Measurements from ENCODE around the gene OSBP2.
"Not testable (repeated sequence)": the region's sequence is repeated elsewhere in the genome, so short reads cannot be mapped to it uniquely, and the experiment has no call there.

The OSBP2 gene

DNA sequence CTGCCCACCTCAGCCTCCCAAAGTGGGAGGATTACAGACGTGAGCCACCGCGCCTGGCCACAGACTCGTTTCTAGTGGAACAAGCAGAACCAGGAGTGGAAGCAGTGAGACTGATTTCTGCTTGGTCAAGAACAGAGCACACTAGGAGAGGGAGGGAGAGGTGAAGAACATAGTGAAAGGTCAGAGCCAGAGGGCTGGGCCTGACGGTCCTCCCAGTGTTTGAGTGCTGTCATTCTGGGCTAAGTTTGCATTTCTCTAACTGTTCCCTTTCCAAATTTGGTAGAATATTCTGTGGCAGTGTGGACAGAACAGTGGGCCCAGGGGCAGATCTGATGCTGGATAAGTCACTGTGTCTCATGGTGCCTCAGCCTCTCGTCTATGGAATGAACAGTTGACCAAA is 55.2 kb downstream of the OSBP2 start:
- no peak for TF ChIP-seq ZNF274 (IDR thresholded peaks at IDR 0.05; ENCODE audit: low read depth, low read length)
- no peak overlapping the region for H3K4me3 ChIP-seq (ENCODE audit: low read length)

DNA sequence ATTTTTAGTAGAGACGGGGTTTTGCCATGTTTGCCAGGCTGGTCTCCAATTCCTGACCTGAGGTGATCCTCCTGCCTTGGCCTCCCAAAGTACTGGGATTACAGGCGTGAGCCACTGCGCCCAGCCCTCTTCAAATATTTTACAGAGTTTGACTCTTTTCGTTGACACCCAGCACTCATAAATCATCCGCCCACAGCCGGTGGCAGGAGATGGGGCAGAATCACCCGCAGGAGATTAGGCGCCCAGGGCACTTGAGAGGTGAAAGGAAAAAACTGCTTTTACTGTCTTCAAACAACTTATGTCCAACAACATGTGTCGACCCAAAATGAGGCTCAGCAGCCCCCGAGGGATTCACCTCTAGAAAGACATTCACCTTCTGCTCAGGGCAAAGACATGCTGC is 56.9 kb downstream of the OSBP2 start:
- no peak for TF ChIP-seq ZNF274 (IDR thresholded peaks at IDR 0.05; ENCODE audit: low read depth, low read length)
- H3K4me3 ChIP-seq (ENCODE audit: low read length) = no peak overlapping the region

DNA sequence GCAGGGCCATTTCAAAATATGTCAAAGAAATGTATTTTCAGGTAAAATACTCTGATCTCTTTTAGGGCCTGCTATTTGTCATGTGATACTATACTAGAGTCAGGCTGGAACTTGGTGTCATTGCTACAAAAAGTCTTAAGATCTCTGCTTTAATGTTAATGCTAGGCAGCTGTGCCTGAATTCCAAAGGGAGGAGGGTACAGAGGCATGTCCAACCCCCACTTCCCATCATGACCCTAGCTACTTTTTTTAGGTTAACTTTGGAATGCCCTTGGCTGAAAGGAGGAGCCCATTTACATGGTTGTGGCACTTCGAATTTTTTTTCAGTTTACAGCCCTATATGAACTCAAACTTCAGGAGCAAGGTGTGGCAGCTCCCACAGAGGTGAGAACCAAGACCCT is 58.1 kb downstream of the OSBP2 start:
- TF ChIP-seq ZNF274 (IDR thresholded peaks at IDR 0.05; ENCODE audit: low read depth, low read length) = no peak
- H3K4me3 ChIP-seq (ENCODE audit: low read length) = no peak overlapping the region

DNA sequence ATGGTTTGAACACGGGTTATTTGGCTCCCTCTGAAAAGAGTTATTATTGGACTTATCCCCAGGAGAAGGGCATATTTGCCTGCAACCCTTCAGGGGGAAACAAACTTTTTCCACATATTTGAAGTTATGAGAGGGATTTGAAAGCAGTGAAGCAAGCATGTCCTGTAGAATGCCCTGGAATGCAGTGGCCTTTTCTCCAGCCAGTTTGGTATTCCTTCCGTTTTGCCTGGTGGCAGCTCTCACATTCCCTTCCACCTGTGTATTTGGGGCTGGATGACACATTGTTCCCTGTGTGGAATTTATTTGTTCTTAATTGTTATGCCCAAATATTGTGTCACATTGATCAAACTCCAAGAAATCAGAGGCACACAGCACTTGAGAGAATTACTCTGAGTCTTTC is 59.0 kb downstream of the OSBP2 start:
- TF ChIP-seq ZNF274 (IDR thresholded peaks at IDR 0.05; ENCODE audit: low read depth, low read length) = no peak

DNA sequence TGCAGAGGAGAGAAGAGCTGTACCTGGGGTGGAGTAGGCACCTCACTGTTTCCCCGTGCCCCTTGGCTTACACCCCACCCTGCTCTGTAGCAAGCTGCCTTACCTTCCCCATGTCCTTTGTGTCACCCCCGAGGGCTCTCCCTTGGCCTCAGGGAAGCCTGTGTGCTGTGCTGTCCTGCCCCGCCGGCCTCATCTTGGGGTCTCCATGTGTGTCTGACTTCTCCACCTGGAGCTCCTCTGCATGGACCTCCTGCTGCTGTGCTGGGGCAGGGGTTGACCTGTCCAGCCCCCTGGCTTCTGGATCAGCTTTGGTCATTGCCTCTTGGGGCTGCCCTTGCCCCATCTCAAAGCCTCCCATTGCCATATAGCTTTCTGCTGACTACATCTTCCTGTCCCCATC is 59.8 kb downstream of the OSBP2 start:
- H3K4me3 ChIP-seq (ENCODE audit: low read length) = no peak overlapping the region
- no peak for TF ChIP-seq ZNF274 (IDR thresholded peaks at IDR 0.05; ENCODE audit: low read depth, low read length)

More for the DNA sequence above, 59.0 kb downstream of the OSBP2 start:
- H3K4me3 ChIP-seq (ENCODE audit: low read length) = no peak overlapping the region

DNA sequence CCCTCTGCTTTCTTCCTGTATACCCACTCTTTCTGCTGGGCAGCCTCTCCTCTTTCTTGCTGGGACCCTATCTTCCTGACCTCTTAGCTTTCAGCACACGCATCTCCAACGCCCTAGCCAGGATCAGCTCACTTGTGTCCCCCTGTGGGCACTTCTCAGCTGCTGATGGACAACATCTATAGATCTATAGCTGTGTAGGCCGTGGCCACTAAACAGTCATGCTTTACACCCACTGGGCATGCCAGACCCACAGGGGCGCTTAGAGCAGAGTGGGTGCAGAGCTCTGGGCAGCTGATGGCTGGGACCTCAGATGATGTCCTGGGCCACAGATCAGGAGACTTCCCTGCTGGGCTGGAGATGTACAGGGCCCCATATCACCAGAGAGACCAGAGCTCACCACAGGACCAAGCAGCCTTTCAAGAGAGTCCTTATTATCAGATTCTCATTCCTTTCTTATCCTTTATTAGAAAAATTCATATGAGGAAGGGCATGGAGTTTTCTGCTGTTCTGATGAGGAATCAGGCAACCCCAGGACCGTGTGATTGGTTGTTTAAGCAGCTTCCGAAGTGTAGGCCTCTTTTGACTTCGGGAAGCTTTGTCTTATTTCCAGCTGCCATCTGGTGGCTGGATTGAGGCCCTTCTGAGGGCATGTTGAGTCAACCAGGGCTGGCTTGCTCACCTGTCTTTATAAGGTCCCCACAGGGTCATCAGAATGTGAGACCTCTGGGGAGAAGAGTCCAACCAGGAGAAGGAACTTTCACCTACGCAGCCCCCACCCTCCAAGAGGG is 60.5 kb downstream of the OSBP2 start:
- no peak for TF ChIP-seq ZNF274 (IDR thresholded peaks at IDR 0.05; ENCODE audit: low read depth, low read length)
- H3K4me3 ChIP-seq (ENCODE audit: low read length) = no peak overlapping the region

DNA sequence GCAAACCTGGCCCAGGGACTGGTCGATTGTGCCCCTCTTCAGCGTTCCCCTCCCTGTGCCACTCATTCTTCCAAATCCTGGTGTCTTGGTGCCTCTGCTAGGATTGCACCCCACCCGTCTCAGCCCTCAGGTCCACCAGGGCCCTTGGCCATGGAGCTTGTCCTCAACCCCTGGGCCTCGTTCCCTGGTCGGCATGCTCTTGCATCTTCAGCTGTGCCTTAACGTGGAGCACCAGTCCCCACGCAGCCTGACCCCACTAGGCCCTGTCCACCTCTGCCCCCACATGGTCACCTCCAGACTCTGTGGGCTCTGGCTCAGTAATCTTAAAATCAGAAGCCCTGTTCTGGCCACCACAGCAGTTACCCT is 61.1 kb downstream of the OSBP2 start:
- TF ChIP-seq ZNF274 (IDR thresholded peaks at IDR 0.05; ENCODE audit: low read depth, low read length) = no peak
- no peak overlapping the region for H3K4me3 ChIP-seq (ENCODE audit: low read length)

DNA sequence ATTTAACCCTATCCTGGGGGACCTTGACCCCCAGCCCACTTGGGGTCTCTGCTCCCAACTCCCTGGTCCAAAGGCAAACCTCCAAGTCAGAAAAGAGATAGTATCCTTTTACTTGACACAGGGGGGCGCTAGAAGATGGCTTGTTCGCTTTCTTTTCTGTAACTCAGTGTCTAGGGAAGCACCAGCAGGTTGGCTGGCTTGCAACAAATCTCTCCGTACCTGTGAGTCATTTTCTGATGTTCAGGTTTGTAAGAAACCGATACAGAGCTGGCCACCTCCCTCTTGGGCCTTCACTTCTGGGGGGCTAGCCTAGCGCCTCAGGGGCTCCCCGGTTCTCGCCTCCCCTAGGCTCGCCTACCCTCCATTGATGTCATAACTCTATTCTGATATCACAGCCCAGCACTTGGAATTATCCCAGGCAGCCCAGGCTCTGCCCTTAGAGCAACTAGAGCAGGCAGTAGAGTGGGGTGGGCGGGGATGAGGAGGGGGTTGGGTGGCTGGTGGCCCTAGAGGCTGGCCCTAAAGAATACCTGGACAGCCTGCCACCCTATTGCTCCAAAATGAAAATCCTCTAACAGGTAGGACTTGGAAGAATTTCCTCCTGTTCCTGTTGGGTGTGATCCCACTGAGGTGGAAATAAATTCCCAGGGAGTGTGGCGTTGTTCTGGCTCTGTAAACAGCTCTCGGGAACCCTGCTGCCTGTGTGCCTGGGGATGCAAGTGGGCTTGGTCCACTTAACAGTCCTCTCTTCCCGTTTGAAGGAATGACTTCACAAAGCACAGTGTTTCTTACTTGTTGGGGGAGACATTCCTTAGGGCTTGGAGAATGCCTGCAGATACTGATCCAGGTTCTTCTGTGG is 69.4 kb downstream of the OSBP2 start:
- no peak overlapping the region for H3K4me3 ChIP-seq (ENCODE audit: low read length)
- no peak for TF ChIP-seq ZNF274 (IDR thresholded peaks at IDR 0.05; ENCODE audit: low read depth, low read length)

DNA sequence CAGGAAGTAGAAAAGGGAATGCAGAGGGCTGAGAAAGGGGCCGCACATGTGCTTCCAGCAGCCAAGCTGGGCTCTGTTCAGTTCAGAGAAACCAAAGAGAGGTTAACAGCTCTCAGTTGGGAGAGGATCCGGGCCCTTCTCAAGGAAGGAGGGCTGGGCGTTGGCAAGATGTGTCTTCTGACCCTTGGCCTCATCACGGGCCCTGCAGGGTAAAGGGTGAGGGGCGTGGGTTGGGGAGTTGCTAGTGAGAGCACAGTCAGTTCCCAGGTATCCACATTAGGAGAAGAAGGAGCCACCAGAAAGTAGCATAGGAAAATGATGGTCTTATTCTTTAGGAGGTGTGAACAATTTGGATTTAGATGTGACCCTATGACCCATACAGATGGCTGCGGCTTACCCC is 73.0 kb downstream of the OSBP2 start:
- TF ChIP-seq ZNF274 (IDR thresholded peaks at IDR 0.05; ENCODE audit: low read depth, low read length) = no peak
- no peak overlapping the region for H3K4me3 ChIP-seq (ENCODE audit: low read length)

DNA sequence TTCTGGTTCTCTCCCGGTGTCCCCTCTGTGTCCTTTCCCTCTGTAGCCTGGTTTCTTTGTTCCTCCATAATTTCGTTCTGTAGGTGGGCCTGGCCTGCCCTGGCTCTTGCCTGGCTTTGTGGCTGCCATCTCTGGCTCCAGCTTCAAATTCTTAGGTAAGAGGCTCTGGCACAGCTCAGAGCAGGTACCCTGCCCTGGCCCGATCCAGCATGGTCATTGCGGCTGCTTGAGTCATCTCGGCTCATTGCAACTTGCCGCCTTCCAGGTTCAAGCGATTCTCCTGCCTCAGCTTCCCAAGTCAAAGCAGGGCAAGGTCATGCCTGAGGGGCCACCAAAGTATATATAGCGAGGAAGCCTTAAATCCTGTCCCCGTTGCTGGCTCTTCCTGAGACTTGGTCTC is 76.0 kb downstream of the OSBP2 start:
- H3K4me3 ChIP-seq (ENCODE audit: low read length) = no peak overlapping the region
- no peak for TF ChIP-seq ZNF274 (IDR thresholded peaks at IDR 0.05; ENCODE audit: low read depth, low read length)

DNA sequence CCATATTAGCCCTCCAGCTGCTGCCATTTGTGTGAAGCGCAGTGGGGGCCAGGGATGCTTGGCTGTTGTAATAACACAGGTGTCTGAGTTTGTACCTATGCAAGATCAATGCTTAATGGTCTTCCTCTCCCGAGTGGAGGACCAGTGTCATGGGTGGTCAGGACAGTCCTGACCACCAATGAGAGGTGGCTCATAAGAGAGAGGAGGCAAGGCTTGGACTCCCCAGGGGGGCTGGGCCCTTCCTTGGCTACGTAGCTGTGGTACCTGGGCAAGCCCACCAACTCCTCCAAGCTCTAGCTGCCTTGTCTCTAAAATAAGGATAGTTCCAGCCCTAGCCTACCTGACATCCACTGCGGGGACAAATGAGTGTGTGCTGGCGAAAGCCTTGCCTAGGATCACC is 79.2 kb downstream of the OSBP2 start:
- no peak for TF ChIP-seq ZNF274 (IDR thresholded peaks at IDR 0.05; ENCODE audit: low read depth, low read length)
- H3K4me3 ChIP-seq (ENCODE audit: low read length) = no peak overlapping the region

DNA sequence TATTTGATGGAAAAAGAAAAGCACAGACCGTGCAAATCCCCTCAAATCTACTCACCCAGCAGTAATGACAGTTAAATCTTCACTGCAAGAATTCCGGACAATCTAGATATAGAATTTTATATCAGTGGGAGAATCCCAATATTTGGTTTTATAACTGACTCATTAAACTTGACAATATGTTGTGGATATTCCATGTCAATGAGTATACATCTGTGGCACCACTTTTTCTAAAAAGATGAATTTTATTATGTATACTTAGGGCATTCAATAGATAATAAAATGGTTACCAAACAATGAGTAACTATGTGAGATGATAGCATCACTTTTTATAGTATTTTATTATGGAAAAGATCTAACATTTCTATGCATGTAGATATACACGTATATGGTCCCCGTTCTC is 79.9 kb downstream of the OSBP2 start:
- H3K4me3 ChIP-seq (ENCODE audit: low read length) = no peak overlapping the region
- no peak for TF ChIP-seq ZNF274 (IDR thresholded peaks at IDR 0.05; ENCODE audit: low read depth, low read length)

DNA sequence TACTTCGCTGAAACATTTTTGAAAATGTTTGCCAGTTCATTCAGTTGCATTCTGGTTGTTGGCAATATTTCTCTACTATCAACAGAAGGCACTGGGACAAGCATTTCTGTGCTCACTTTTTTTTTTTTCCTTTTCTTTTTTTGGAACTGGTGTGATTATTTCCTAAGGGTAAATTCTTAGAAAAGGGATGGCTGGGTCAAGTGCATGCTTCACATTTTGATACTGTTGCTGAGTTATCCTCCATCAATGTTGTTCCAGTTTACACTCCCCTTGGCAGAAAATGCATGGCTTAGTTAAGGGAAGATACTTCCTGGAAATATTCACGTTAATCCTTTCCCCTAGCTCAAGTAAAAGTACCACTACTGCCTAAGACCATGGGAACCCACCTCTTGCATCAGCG is 81.8 kb downstream of the OSBP2 start:
- H3K4me3 ChIP-seq (ENCODE audit: low read length) = no peak overlapping the region
- no peak for TF ChIP-seq ZNF274 (IDR thresholded peaks at IDR 0.05; ENCODE audit: low read depth, low read length)

DNA sequence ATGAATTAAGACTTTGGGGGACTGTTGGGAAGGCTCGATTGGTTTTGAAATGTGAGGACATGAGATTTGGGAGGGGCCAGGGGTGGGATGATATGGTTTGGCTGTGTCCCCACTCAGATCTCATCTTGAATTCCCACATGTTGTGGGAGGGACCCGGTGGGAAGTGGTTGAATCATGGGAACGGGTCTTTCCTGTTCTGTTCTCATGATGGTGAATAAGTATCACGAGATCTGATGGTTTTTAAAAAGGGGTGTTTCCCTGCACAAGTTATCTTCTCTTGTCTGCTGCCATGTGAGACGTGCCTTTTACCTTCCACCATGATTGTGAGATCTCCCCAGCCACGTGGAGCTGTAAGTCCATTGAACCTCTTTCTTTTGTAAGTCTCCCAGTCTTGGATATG is 82.5 kb downstream of the OSBP2 start:
- not testable (repeated sequence) for H3K4me3 ChIP-seq (ENCODE audit: low read length)

DNA sequence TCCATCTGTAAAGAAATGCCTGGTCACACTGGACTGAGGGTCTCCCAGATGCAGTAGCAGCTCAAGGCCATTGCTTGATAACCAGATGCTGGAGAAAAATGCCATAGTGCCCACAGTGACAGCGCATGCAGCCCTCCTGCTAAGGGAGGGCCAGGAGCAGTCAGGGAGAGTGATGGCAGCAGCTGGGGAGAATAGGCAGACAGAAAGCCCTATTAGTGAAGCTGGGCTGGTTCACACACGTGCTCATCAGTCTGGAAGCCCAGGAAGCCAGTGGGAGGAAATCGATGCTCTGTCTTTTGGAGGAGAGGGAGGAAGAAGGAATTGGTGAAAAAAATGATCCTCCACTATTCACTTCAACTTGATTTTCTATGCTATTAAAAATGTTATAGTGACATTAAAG is 82.9 kb downstream of the OSBP2 start:
- no peak for TF ChIP-seq ZNF274 (IDR thresholded peaks at IDR 0.05; ENCODE audit: low read depth, low read length)
- H3K4me3 ChIP-seq (ENCODE audit: low read length) = no peak overlapping the region
